ENCODE results near the gene CDC42BPA. TPM values are rescaled to one million over a fixed set of nuclear protein-coding genes. Genes with fewer than 3 reads are reported as not detected.

Gene CDC42BPA
- total RNA-seq, 2 experiments from 2014 or later = 2.7 to 3.0 TPM

- Mint-ChIP-seq H3K4me3 (no peak overlapping the region), H3K4me1 (peaks cover 54% of the 10 kb centered on the region), H3K27ac (no peak overlapping the region), H3K9me3 (peaks cover 2% of the 10 kb centered on the region), H3K36me3 (peaks cover 10% of the 10 kb centered on the region), H3K27me3 (no peaks in the 10 kb centered on the region)
- no peak for DNase-seq
These were observed 372.4 kb downstream of the CDC42BPA start for GRCh38 chr1:226945858-226946245.

- H3K4me1 Mint-ChIP-seq = peaks cover 56% of the 10 kb centered on the region
- no peak overlapping the region for H3K4me3 Mint-ChIP-seq
- DNase-seq = no peak
- H3K27ac Mint-ChIP-seq = no peak overlapping the region
- H3K36me3 Mint-ChIP-seq = peaks cover 10% of the 10 kb centered on the region
- no peaks in the 10 kb centered on the region for H3K27me3 Mint-ChIP-seq
- H3K9me3 Mint-ChIP-seq = peaks cover 2% of the 10 kb centered on the region
These were observed 373.0 kb downstream of the CDC42BPA start for GRCh38 chr1:226945106-226945857.

- H3K4me1 Mint-ChIP-seq = peaks cover 56% of the 10 kb centered on the region
- peaks cover 2% of the 10 kb centered on the region for H3K9me3 Mint-ChIP-seq
- no peak for DNase-seq
- no peak overlapping the region for H3K27ac Mint-ChIP-seq
- H3K36me3 Mint-ChIP-seq = peaks cover 10% of the 10 kb centered on the region
- H3K27me3 Mint-ChIP-seq = no peaks in the 10 kb centered on the region
- no peak overlapping the region for H3K4me3 Mint-ChIP-seq
These were observed 374.4 kb downstream of the CDC42BPA start for GRCh38 chr1:226943927-226944326.

- Mint-ChIP-seq H3K4me1 (peaks cover 63% of the 10 kb centered on the region), H3K4me3 (no peak overlapping the region), H3K36me3 (peaks cover 5% of the 10 kb centered on the region), H3K27ac (no peak overlapping the region), H3K27me3 (no peaks in the 10 kb centered on the region), H3K9me3 (peaks cover under 1% of the 10 kb centered on the region)
- DNase-seq = no peak
These were observed 375.1 kb downstream of the CDC42BPA start for GRCh38 chr1:226943156-226943555.

- peaks cover 67% of the 10 kb centered on the region for H3K4me1 Mint-ChIP-seq
- DNase-seq = no peak
- no peaks in the 10 kb centered on the region for H3K9me3 Mint-ChIP-seq
- peaks cover 2% of the 10 kb centered on the region for H3K36me3 Mint-ChIP-seq
- H3K27ac Mint-ChIP-seq = no peak overlapping the region
- no peak overlapping the region for H3K4me3 Mint-ChIP-seq
- no peaks in the 10 kb centered on the region for H3K27me3 Mint-ChIP-seq
These were observed 375.9 kb downstream of the CDC42BPA start for GRCh38 chr1:226942392-226942791.

GRCh38 chr1:226940806-226941067 lies 377.6 kb downstream of the CDC42BPA start:
- H3K4me1 Mint-ChIP-seq = peaks cover 58% of the 10 kb centered on the region
- H3K27ac Mint-ChIP-seq = peak overlapping the region; percentile 88
- H3K36me3 Mint-ChIP-seq = peaks cover 2% of the 10 kb centered on the region
- DNase-seq = no peak
- H3K9me3 Mint-ChIP-seq = no peaks in the 10 kb centered on the region
- H3K27me3 Mint-ChIP-seq = no peaks in the 10 kb centered on the region
- peak overlapping the region; percentile 89 for H3K4me3 Mint-ChIP-seq

- Mint-ChIP-seq H3K36me3 (peaks cover 4% of the 10 kb centered on the region), H3K27me3 (no peaks in the 10 kb centered on the region), H3K27ac (peak within 1 kb of the TSS; percentile 95), H3K4me1 (peaks cover 53% of the 10 kb centered on the region), H3K9me3 (peaks cover 3% of the 10 kb centered on the region), H3K4me3 (peak within 1 kb of the TSS; percentile 89)
- peak; percentile 100 for DNase-seq
These were observed 378.1 kb downstream of the CDC42BPA start, which contains the start of gene COQ8A for GRCh38 chr1:226940029-226940805. COQ8A (plus strand) TSS chr1:226940294; CDS start chr1:226961386, 21,092 bp downstream.

Other genes with a start within 250 kb of the CDC42BPA start
- 1 to 10 TPM; 5.5 to 5.6 TPM for gene ZNF678, start 245.1 kb upstream of the CDC42BPA start, total RNA-seq

Data from activated naive CD8-positive, alpha-beta T cell treated with anti-CD3 and anti-CD28 coated beads for 36 hours (primary cell).